HG03045 (cell line): ENCODE results near the gene RASAL1.

ENCODE experiments used
- ATAC-seq: cut with Tn5 transposase; IDR thresholded peaks from one replicate; pipeline ENCODE4 v1.9.1; 2021; ENCODE audit warnings: mild to moderate bottlenecking, moderate library complexity; ENCODE audit not compliant: unreplicated experiment

RASAL1 gene

GRCh38 chr12:113162102-113163029, 26.8 kb upstream of the RASAL1 start:
- ATAC-seq, result no peak

GRCh38 chr12:113161415-113162016, 26.0 kb upstream of the RASAL1 start:
- ATAC-seq, result no peak

- ATAC-seq, result no peak
Observed at GRCh38 chr12:113159937-113160336, 24.4 kb upstream of the RASAL1 start.

- no peak for ATAC-seq
Observed at GRCh38 chr12:113158439-113159203, 23.1 kb upstream of the RASAL1 start.

GRCh38 chr12:113157218-113157859, 21.8 kb upstream of the RASAL1 start:
- no peak for ATAC-seq

- no peak for ATAC-seq
Observed at GRCh38 chr12:113155646-113156045, 20.1 kb upstream of the RASAL1 start.

- ATAC-seq, result no peak
Observed at GRCh38 chr12:113155060-113155459, 19.5 kb upstream of the RASAL1 start.

- no peak for ATAC-seq
Observed at GRCh38 chr12:113154351-113154973, 18.9 kb upstream of the RASAL1 start.

GRCh38 chr12:113152835-113153814, 17.6 kb upstream of the RASAL1 start:
- peak; percentile 50 for ATAC-seq

GRCh38 chr12:113152196-113152834, 16.8 kb upstream of the RASAL1 start:
- ATAC-seq, result no peak

- ATAC-seq, result no peak
Observed at GRCh38 chr12:113151655-113152054, 16.1 kb upstream of the RASAL1 start.

GRCh38 chr12:113149361-113150150, 14.0 kb upstream of the RASAL1 start, which contains the start of gene CFAP73:
Gene CFAP73, plus strand, starts transcription at chr12:113149724. Its CDS starts 134 bp downstream, at chr12:113149858.
- no peak for ATAC-seq

- ATAC-seq, result no peak
Observed at GRCh38 chr12:113146999-113147398, 11.4 kb upstream of the RASAL1 start.

- no peak for ATAC-seq
Observed at GRCh38 chr12:113145720-113146551, 10.4 kb upstream of the RASAL1 start.

GRCh38 chr12:113144806-113145205, 9.2 kb upstream of the RASAL1 start:
- ATAC-seq, result no peak

GRCh38 chr12:113143959-113144358, 8.4 kb upstream of the RASAL1 start:
- no peak for ATAC-seq

- ATAC-seq, result no peak
Observed at GRCh38 chr12:113142886-113143332, 7.3 kb upstream of the RASAL1 start.
